Neural cell (in vitro differentiated cells): ENCODE measurements around the gene MRPS12. TPM values are rescaled to one million over a fixed set of nuclear protein-coding genes. Genes with fewer than 3 reads are reported as not detected.

ENCODE experiments used
- H2AFZ ChIP-seq: fragments of 200-600, 300-800 bp; sonication (generic), shearing (Covaris generic); 2 replicates; pipeline ENCODE4 v1.6.0; 2014; ENCODE audit warnings: low read depth, mild to moderate bottlenecking, antibody characterized with exemption, low read length, moderate library complexity
- H3F3A ChIP-seq: fragments of 200-600 bp; shearing (Covaris generic); 2 replicates; pipeline ENCODE4 v1.6.1; 2016; ENCODE audit warnings: mild to moderate bottlenecking, moderate library complexity, mixed read lengths, antibody characterized with exemption, low read length; ENCODE audit not compliant: insufficient read depth, poor library complexity, severe bottlenecking
- H3K27ac ChIP-seq: fragments of 200-600, 300-800 bp; sonication (generic), shearing (Covaris generic); 2 replicates; pipeline ENCODE4 v1.5.1; 2014; ENCODE audit warnings: mild to moderate bottlenecking, low read length, moderate library complexity
- H3K27me3 ChIP-seq: fragments of 300-800, 200-600 bp; sonication (generic), shearing (Covaris generic); 2 replicates; pipeline ENCODE4 v1.6.0; 2014; ENCODE audit warnings: mild to moderate bottlenecking, low read depth, low read length, moderate library complexity; ENCODE audit not compliant: insufficient read depth
- H3K36me3 ChIP-seq: fragments of 300-800, 200-600 bp; sonication (generic), shearing (Covaris generic); 2 replicates; pipeline ENCODE4 v1.5.1; 2014; ENCODE audit warnings: mild to moderate bottlenecking, antibody characterized with exemption, low read length, moderate library complexity; ENCODE audit not compliant: insufficient read depth
- H3K4me2 ChIP-seq: fragments of 300-800, 200-600 bp; sonication (generic), shearing (Covaris generic); 2 replicates; pipeline ENCODE4 v1.6.0; 2014; ENCODE audit warnings: mild to moderate bottlenecking, low read length
- H3K4me3 ChIP-seq: fragments of 300-800, 200-600 bp; sonication (generic), shearing (Covaris generic); 2 replicates; pipeline ENCODE4 v1.5.1; 2014; ENCODE audit warnings: mild to moderate bottlenecking, low read length, moderate library complexity
- H3K79me2 ChIP-seq: fragments of 200-600 bp; shearing (Covaris generic); replicated peaks from 2 replicates; pipeline ENCODE4 v1.6.0; 2014; ENCODE audit warnings: mild to moderate bottlenecking, low read length, moderate library complexity; ENCODE audit not compliant: insufficient read depth
- H3K9ac ChIP-seq: fragments of 300-800, 200-600 bp; sonication (generic), shearing (Covaris generic); 2 replicates; pipeline ENCODE4 v1.6.1; 2016; ENCODE audit warnings: mild to moderate bottlenecking, low read length, mixed read lengths
- H3K9me2 ChIP-seq: fragments of 200-600 bp; shearing (Covaris generic); 2 replicates; pipeline ENCODE4 v1.6.1; 2016; ENCODE audit warnings: mild to moderate bottlenecking, low read length, mixed read lengths; ENCODE audit not compliant: insufficient read depth
- H3K9me3 ChIP-seq: fragments of 200-600, 300-800 bp; sonication (generic), shearing (Covaris generic); 2 replicates; pipeline ENCODE4 v1.6.1; 2016; ENCODE audit warnings: mild to moderate bottlenecking, mixed run types, low read length, moderate library complexity, mixed read lengths
- H4K20me1 ChIP-seq: fragments of 200-600 bp; shearing (Covaris generic); 2 replicates; pipeline ENCODE4 v1.6.1; 2016; ENCODE audit warnings: mild to moderate bottlenecking, mixed run types; ENCODE audit not compliant: insufficient read depth
- EP300 ChIP-seq: fragments of 450-650 bp; conservative IDR thresholded peaks from 2 replicates; pipeline ENCODE4 v1.6.1; 2014; ENCODE audit warnings: antibody characterized with exemption, mild to moderate bottlenecking, moderate library complexity; ENCODE audit not compliant: poor library complexity, severe bottlenecking
- EZH2 ChIP-seq: fragments of 200-600, 300-800 bp; shearing (Covaris generic), sonication (generic); IDR thresholded peaks from 2 replicates; pipeline ENCODE4 v1.6.1; 2014; ENCODE audit warnings: antibody characterized with exemption, low read length, borderline replicate concordance, mild to moderate bottlenecking; ENCODE audit not compliant: insufficient read depth, poor library complexity, severe bottlenecking
- MXI1 ChIP-seq: fragments of 450-650 bp; conservative IDR thresholded peaks from 2 replicates; pipeline ENCODE4 v1.6.1; 2014; ENCODE audit warnings: antibody characterized with exemption, mild to moderate bottlenecking; ENCODE audit not compliant: poor library complexity, severe bottlenecking
- POLR2AphosphoS5 ChIP-seq: IDR thresholded peaks from 2 replicates; pipeline ENCODE4 v1.6.1; 2012
- RAD21 ChIP-seq: fragments of 450-650 bp; conservative IDR thresholded peaks from 2 replicates; pipeline ENCODE4 v1.6.1; 2014; ENCODE audit warnings: antibody characterized with exemption, mild to moderate bottlenecking, moderate library complexity
- SMC3 ChIP-seq: fragments of 450-650 bp; conservative IDR thresholded peaks from 2 replicates; pipeline ENCODE4 v1.6.1; 2014; ENCODE audit warnings: antibody characterized with exemption, mild to moderate bottlenecking, moderate library complexity; ENCODE audit not compliant: poor library complexity
- TAF1 ChIP-seq: IDR thresholded peaks from 2 replicates; pipeline ENCODE4 v1.6.1; 2012; ENCODE audit warnings: low read depth
- polyA plus RNA-seq: library from polyadenylated mRNA; depleted of rRNA; stranded (reverse); fragments of >200 nt; gene quantifications from 2 replicates; pipeline ENCODE4 v1.2.3, GENCODE V29; 2014
- TF ChIP-seq, protein P1 (sequence below): fragments of 450-650 bp; IDR thresholded peaks from 2 replicates; pipeline ENCODE4 v1.5.1; 2014; ENCODE audit warnings: antibody characterized with exemption, mild to moderate bottlenecking, moderate library complexity; ENCODE audit not compliant: poor library complexity, severe bottlenecking
- TF ChIP-seq, protein P2 (sequence below): IDR thresholded peaks from 2 replicates; pipeline ENCODE4 v1.6.1; 2012; ENCODE audit warnings: borderline replicate concordance

MRPS12 gene
- polyA plus RNA-seq, 1 donor from 2014 or later, result 30.0 TPM

DNA sequence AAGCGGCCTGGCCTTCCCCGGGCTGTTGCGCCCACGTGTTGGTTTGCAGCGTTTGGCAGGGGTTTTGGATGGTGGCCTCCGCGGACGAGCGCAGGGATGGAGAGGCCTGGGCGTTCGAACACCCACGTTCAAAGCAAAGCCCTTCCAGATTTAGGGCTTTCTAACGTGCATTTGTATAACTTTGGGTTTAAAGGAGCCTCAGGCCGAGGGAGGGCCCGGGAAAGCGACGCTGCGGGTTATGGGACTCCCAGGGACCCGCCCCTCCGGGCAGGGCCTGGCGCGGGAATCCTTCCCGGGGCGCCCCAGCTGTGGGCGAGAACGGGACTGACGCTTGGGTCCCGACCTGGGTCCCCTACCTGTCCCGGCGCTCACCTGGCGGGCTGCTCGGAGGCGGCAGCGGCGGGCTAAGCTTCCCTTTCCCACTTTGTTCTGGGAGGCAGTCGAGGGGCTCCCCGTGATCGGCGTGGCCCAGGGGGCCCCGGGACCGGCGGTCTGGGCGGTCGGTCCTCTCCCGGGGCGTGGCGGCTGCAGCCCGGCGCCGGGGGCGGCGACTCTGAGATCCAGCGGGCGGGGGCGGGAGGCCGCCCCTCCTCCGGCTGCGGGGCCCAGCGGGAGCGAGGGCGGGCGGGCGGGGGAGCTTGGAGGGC, 44.6 kb downstream of the MRPS12 start, which contains the start of gene FBXO17:
FBXO17 (minus strand) TSS at position 529 of the 647 bp plus-strand sequence. CDS start 25,423 bp downstream, outside the sequence.
- Histone ChIP-seq H3K9me3 (no peaks in the 10 kb centered on the region), H3K27ac (no peak within 1 kb of the TSS), H4K20me1 (no peaks in the 10 kb centered on the region), H3K4me3 (peak within 1 kb of the TSS; percentile 31), H2AFZ (no peak within 1 kb of the TSS), H3K9ac (no peak within 1 kb of the TSS), H3F3A (no peaks in the 10 kb centered on the region), H3K36me3 (no peaks in the 10 kb centered on the region), H3K9me2 (no peaks in the 10 kb centered on the region), H3K4me2 (no peak within 1 kb of the TSS), H3K79me2 (no peaks in the 10 kb centered on the region), H3K27me3 (peaks cover 17% of the 10 kb centered on the region)
- TF ChIP-seq, protein P1, sequence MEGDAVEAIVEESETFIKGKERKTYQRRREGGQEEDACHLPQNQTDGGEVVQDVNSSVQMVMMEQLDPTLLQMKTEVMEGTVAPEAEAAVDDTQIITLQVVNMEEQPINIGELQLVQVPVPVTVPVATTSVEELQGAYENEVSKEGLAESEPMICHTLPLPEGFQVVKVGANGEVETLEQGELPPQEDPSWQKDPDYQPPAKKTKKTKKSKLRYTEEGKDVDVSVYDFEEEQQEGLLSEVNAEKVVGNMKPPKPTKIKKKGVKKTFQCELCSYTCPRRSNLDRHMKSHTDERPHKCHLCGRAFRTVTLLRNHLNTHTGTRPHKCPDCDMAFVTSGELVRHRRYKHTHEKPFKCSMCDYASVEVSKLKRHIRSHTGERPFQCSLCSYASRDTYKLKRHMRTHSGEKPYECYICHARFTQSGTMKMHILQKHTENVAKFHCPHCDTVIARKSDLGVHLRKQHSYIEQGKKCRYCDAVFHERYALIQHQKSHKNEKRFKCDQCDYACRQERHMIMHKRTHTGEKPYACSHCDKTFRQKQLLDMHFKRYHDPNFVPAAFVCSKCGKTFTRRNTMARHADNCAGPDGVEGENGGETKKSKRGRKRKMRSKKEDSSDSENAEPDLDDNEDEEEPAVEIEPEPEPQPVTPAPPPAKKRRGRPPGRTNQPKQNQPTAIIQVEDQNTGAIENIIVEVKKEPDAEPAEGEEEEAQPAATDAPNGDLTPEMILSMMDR, result no peak
- TF ChIP-seq SMC3 (no peak), EZH2 (no peak), MXI1 (no peak), RAD21 (no peak), POLR2AphosphoS5 (no peak), TAF1 (no peak), EP300 (no peak)
- TF ChIP-seq, protein P2, sequence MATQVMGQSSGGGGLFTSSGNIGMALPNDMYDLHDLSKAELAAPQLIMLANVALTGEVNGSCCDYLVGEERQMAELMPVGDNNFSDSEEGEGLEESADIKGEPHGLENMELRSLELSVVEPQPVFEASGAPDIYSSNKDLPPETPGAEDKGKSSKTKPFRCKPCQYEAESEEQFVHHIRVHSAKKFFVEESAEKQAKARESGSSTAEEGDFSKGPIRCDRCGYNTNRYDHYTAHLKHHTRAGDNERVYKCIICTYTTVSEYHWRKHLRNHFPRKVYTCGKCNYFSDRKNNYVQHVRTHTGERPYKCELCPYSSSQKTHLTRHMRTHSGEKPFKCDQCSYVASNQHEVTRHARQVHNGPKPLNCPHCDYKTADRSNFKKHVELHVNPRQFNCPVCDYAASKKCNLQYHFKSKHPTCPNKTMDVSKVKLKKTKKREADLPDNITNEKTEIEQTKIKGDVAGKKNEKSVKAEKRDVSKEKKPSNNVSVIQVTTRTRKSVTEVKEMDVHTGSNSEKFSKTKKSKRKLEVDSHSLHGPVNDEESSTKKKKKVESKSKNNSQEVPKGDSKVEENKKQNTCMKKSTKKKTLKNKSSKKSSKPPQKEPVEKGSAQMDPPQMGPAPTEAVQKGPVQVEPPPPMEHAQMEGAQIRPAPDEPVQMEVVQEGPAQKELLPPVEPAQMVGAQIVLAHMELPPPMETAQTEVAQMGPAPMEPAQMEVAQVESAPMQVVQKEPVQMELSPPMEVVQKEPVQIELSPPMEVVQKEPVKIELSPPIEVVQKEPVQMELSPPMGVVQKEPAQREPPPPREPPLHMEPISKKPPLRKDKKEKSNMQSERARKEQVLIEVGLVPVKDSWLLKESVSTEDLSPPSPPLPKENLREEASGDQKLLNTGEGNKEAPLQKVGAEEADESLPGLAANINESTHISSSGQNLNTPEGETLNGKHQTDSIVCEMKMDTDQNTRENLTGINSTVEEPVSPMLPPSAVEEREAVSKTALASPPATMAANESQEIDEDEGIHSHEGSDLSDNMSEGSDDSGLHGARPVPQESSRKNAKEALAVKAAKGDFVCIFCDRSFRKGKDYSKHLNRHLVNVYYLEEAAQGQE, result no peak

DNA sequence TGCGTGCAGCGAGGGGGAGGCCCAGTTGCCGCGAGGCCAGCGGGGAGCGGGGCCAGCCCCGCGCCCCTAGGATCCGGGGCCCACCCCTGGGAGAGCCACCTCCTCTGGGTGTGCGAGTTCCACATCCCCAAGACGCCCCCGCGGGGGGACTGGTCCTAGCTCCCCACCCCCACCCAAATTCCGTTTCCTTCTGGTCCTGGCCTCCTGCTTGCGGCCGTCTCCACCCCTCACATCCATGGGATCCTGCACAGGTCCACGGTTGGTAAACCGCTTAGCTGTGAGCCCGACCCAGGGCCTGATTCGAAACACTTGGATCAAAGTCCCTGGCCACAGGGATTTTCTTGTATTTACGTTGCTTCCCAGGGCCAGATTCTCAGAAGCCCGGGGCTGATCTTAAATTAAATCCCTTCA, 45.1 kb downstream of the MRPS12 start:
- no peaks in the 10 kb centered on the region for H3K9me2 ChIP-seq
- H3K27me3 ChIP-seq, result peaks cover 17% of the 10 kb centered on the region
- no peaks in the 10 kb centered on the region for H4K20me1 ChIP-seq
- no peak overlapping the region for H3K4me2 ChIP-seq
- no peak overlapping the region for H3K9ac ChIP-seq
- H3F3A ChIP-seq, result no peaks in the 10 kb centered on the region
- H3K36me3 ChIP-seq, result no peaks in the 10 kb centered on the region
- H3K4me3 ChIP-seq, result no peak overlapping the region
- no peaks in the 10 kb centered on the region for H3K9me3 ChIP-seq
- H3K27ac ChIP-seq, result no peak overlapping the region
- H3K79me2 ChIP-seq, result no peaks in the 10 kb centered on the region
- no peak for TF ChIP-seq POLR2AphosphoS5
- no peak for TF ChIP-seq MXI1
- TF ChIP-seq EP300, result no peak
- TF ChIP-seq EZH2, result no peak
- TF ChIP-seq, protein P1, result no peak
- TF ChIP-seq SMC3, result no peak
- TF ChIP-seq, protein P2, result no peak
- no peak for TF ChIP-seq TAF1
- no peak for TF ChIP-seq RAD21
- H2AFZ ChIP-seq, result no peak overlapping the region
